ENCODE data around the gene RHOD.

GRCh38 chr11:67120881-67121710 is 64.4 kb downstream of the RHOD start:
- TF ChIP-seq CTCF (IDR thresholded peaks at IDR 0.05) (no peak), ESRRA (CRISPR knock-in tag; IDR thresholded peaks at IDR 0.05; ENCODE audit: borderline replicate concordance) (no peak), USF1 (CRISPR knock-in tag; IDR thresholded peaks at IDR 0.05) (no peak)

Data from WTC11 (cell line).